ENCODE results near the gene ZRANB1. TPM values are rescaled to one million over a fixed set of nuclear protein-coding genes. Genes with fewer than 3 reads are reported as not detected.

Gene ZRANB1
- total RNA-seq, 2 donors from 2014 or later: 15.0 to 16.0 TPM

- no peak overlapping the region for H3K27ac Mint-ChIP-seq
Observed at GRCh38 chr10:125027871-125028869, 86.2 kb downstream of the ZRANB1 start.

GRCh38 chr10:125029584-125030242 lies 87.8 kb downstream of the ZRANB1 start:
- Mint-ChIP-seq H3K9me3 (no peaks in the 10 kb centered on the region), H3K27me3 (ENCODE audit: low read depth) (no peaks in the 10 kb centered on the region), H3K36me3 (ENCODE audit: insufficient read depth in 2 of 2) (no peaks in the 10 kb centered on the region), H3K27ac (no peak overlapping the region), H3K4me3 (no peak overlapping the region), H3K4me1 (ENCODE audit: low read depth) (no peaks in the 10 kb centered on the region)
- no peak for ATAC-seq (replicated peaks in 1 of 2)
- no peak for DNase-seq

More at GRCh38 chr10:125027871-125028869, 86.2 kb downstream of the ZRANB1 start:
- DNase-seq (no peak), ATAC-seq (replicated peaks in 1 of 2) (no peak)
- Mint-ChIP-seq H3K4me3 (no peak overlapping the region), H3K4me1 (ENCODE audit: low read depth) (no peaks in the 10 kb centered on the region), H3K36me3 (ENCODE audit: insufficient read depth in 2 of 2) (no peaks in the 10 kb centered on the region), H3K9me3 (no peaks in the 10 kb centered on the region), H3K27me3 (ENCODE audit: low read depth) (no peaks in the 10 kb centered on the region)

- DNase-seq: no peak
- Mint-ChIP-seq H3K4me1 (ENCODE audit: low read depth) (no peaks in the 10 kb centered on the region), H3K27ac (no peak overlapping the region), H3K27me3 (ENCODE audit: low read depth) (no peaks in the 10 kb centered on the region), H3K9me3 (no peaks in the 10 kb centered on the region), H3K36me3 (ENCODE audit: insufficient read depth in 2 of 2) (no peaks in the 10 kb centered on the region), H3K4me3 (no peak overlapping the region)
- no peak for ATAC-seq (replicated peaks in 1 of 2)
Observed at GRCh38 chr10:125030567-125031197, 88.8 kb downstream of the ZRANB1 start.

- no peaks in the 10 kb centered on the region for H3K9me3 Mint-ChIP-seq
- peaks cover 6% of the 10 kb centered on the region for H3K27me3 Mint-ChIP-seq (ENCODE audit: low read depth)
- H3K4me3 Mint-ChIP-seq: no peak overlapping the region
- H3K27ac Mint-ChIP-seq: no peak overlapping the region
- H3K4me1 Mint-ChIP-seq (ENCODE audit: low read depth): no peaks in the 10 kb centered on the region
- DNase-seq: no peak
- H3K36me3 Mint-ChIP-seq (ENCODE audit: insufficient read depth in 2 of 2): no peaks in the 10 kb centered on the region
- ATAC-seq (replicated peaks in 1 of 2): no peak
Observed at GRCh38 chr10:125032474-125033020, 90.6 kb downstream of the ZRANB1 start.

- Mint-ChIP-seq H3K36me3 (ENCODE audit: insufficient read depth in 2 of 2) (no peaks in the 10 kb centered on the region), H3K4me1 (ENCODE audit: low read depth) (no peaks in the 10 kb centered on the region), H3K27me3 (ENCODE audit: low read depth) (peaks cover 6% of the 10 kb centered on the region), H3K4me3 (no peak overlapping the region), H3K27ac (no peak overlapping the region), H3K9me3 (no peaks in the 10 kb centered on the region)
- ATAC-seq (replicated peaks in 1 of 2) (no peak), DNase-seq (no peak)
Observed at GRCh38 chr10:125033146-125033924, 91.4 kb downstream of the ZRANB1 start.

- Mint-ChIP-seq H3K36me3 (ENCODE audit: insufficient read depth in 2 of 2) (no peaks in the 10 kb centered on the region), H3K4me1 (ENCODE audit: low read depth) (no peaks in the 10 kb centered on the region), H3K4me3 (no peak overlapping the region), H3K27me3 (ENCODE audit: low read depth) (peaks cover 6% of the 10 kb centered on the region), H3K27ac (no peak overlapping the region), H3K9me3 (no peaks in the 10 kb centered on the region)
- ATAC-seq (replicated peaks in 1 of 2): no peak
- no peak for DNase-seq
Observed at GRCh38 chr10:125034675-125035074, 92.8 kb downstream of the ZRANB1 start.

- no peak for DNase-seq
- H3K4me1 Mint-ChIP-seq (ENCODE audit: low read depth): no peaks in the 10 kb centered on the region
- no peak overlapping the region for H3K27ac Mint-ChIP-seq
- no peak for ATAC-seq (replicated peaks in 1 of 2)
- no peaks in the 10 kb centered on the region for H3K9me3 Mint-ChIP-seq
- no peak overlapping the region for H3K4me3 Mint-ChIP-seq
- no peaks in the 10 kb centered on the region for H3K36me3 Mint-ChIP-seq (ENCODE audit: insufficient read depth in 2 of 2)
- peaks cover 6% of the 10 kb centered on the region for H3K27me3 Mint-ChIP-seq (ENCODE audit: low read depth)
Observed at GRCh38 chr10:125035136-125035535, 93.2 kb downstream of the ZRANB1 start.

- H3K36me3 Mint-ChIP-seq (ENCODE audit: insufficient read depth in 2 of 2): no peaks in the 10 kb centered on the region
Observed at GRCh38 chr10:125035588-125036295, 93.8 kb downstream of the ZRANB1 start.

GRCh38 chr10:125037145-125037877 lies 95.4 kb downstream of the ZRANB1 start:
- Mint-ChIP-seq H3K27me3 (ENCODE audit: low read depth) (peaks cover 6% of the 10 kb centered on the region), H3K4me3 (no peak overlapping the region), H3K36me3 (ENCODE audit: insufficient read depth in 2 of 2) (no peaks in the 10 kb centered on the region), H3K27ac (no peak overlapping the region), H3K4me1 (ENCODE audit: low read depth) (no peaks in the 10 kb centered on the region), H3K9me3 (no peaks in the 10 kb centered on the region)
- no peak for ATAC-seq (replicated peaks in 1 of 2)
- no peak for DNase-seq

More at GRCh38 chr10:125035588-125036295, 93.8 kb downstream of the ZRANB1 start:
- Mint-ChIP-seq H3K4me1 (ENCODE audit: low read depth) (no peaks in the 10 kb centered on the region), H3K27me3 (ENCODE audit: low read depth) (peaks cover 6% of the 10 kb centered on the region), H3K27ac (no peak overlapping the region), H3K4me3 (no peak overlapping the region), H3K9me3 (no peaks in the 10 kb centered on the region)
- ATAC-seq (replicated peaks in 1 of 2): no peak
- DNase-seq: no peak
